ENCODE measurements around the gene NFX1. TPM values are rescaled to one million over a fixed set of nuclear protein-coding genes. Genes with fewer than 3 reads are reported as not detected.
"Not testable (repeated sequence)": the region's sequence is repeated elsewhere in the genome, so short reads cannot be mapped to it uniquely, and the experiment has no call there.

NFX1 gene
- total RNA-seq, 2 experiments from 2014 or later: 33.7 to 35.6 TPM

DNA sequence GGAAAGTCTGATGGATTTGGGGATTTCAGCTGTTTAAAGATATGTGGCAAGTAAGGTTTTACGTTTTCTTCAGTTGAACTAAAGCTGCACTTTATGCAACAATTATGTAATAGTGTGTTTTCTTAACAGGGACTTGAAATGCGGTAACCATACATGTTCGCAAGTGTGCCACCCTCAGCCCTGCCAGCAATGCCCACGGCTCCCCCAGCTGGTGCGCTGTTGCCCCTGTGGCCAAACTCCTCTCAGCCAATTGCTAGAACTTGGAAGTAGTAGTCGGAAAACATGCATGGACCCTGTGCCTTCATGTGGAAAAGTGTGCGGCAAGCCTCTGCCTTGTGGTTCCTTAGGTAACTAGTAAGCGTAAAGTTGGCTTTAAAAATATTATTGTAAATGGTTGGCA lies 28.5 kb downstream of the NFX1 start:
- Mint-ChIP-seq H3K27ac (no peak overlapping the region), H3K36me3 (ENCODE audit: low read depth) (peaks cover 62% of the 10 kb centered on the region), H3K4me3 (no peak overlapping the region), H3K9me3 (no peaks in the 10 kb centered on the region), H3K4me1 (no peaks in the 10 kb centered on the region), H3K27me3 (no peaks in the 10 kb centered on the region)
- ChIA-PET POLR2A (no interaction called here), CTCF (interaction anchor here (0.6 to 1.9 kb wide), 2 partner anchors 9 to 877 kb away, joined by 4 to 7 read pairs; no protein-coding TSS in a partner anchor)
- no peak for DNase-seq

- H3K4me3 Mint-ChIP-seq: no peak overlapping the region
- no peaks in the 10 kb centered on the region for H3K4me1 Mint-ChIP-seq
- DNase-seq: no peak
- ChIA-PET POLR2A (no interaction called here), CTCF (interaction anchor here (0.6 to 1.9 kb wide), 7 partner anchors 9 to 248 kb away, joined by 3 to 7 read pairs (median 3); no protein-coding TSS in a partner anchor)
- no peaks in the 10 kb centered on the region for H3K27me3 Mint-ChIP-seq
- H3K27ac Mint-ChIP-seq: no peak overlapping the region
- peaks cover 63% of the 10 kb centered on the region for H3K36me3 Mint-ChIP-seq (ENCODE audit: low read depth)
- H3K9me3 Mint-ChIP-seq: no peaks in the 10 kb centered on the region
These were observed 29.9 kb downstream of the NFX1 start for GRCh38 chr9:33320230-33320567.

- DNase-seq: no peak
- no peaks in the 10 kb centered on the region for H3K4me1 Mint-ChIP-seq
- CTCF ChIA-PET: interaction anchor here (0.6 to 2.2 kb wide), 8 partner anchors 8 to 248 kb away, joined by 3 to 7 read pairs (median 3); no protein-coding TSS in a partner anchor
- no peaks in the 10 kb centered on the region for H3K27me3 Mint-ChIP-seq
- no peak overlapping the region for H3K27ac Mint-ChIP-seq
- H3K36me3 Mint-ChIP-seq (ENCODE audit: low read depth): peaks cover 60% of the 10 kb centered on the region
- H3K9me3 Mint-ChIP-seq: no peaks in the 10 kb centered on the region
- POLR2A ChIA-PET: no interaction called here
- no peak overlapping the region for H3K4me3 Mint-ChIP-seq
These were observed 30.4 kb downstream of the NFX1 start for GRCh38 chr9:33320568-33321261.

- no peak overlapping the region for H3K27ac Mint-ChIP-seq
- H3K4me3 Mint-ChIP-seq: no peak overlapping the region
- H3K4me1 Mint-ChIP-seq: no peaks in the 10 kb centered on the region
- H3K36me3 Mint-ChIP-seq (ENCODE audit: low read depth): peaks cover 45% of the 10 kb centered on the region
- CTCF ChIA-PET: interaction anchor here (1.0 kb wide), 1 partner anchor 9 kb away, joined by 3 read pairs; no protein-coding TSS in a partner anchor
- no peaks in the 10 kb centered on the region for H3K9me3 Mint-ChIP-seq
- H3K27me3 Mint-ChIP-seq: no peaks in the 10 kb centered on the region
- POLR2A ChIA-PET: no interaction called here
- no peak for DNase-seq
These were observed 38.8 kb downstream of the NFX1 start for GRCh38 chr9:33329117-33329563.

GRCh38 chr9:33329979-33330378 lies 39.7 kb downstream of the NFX1 start:
- Mint-ChIP-seq H3K27me3 (no peaks in the 10 kb centered on the region), H3K36me3 (ENCODE audit: low read depth) (peaks cover 45% of the 10 kb centered on the region), H3K4me1 (no peaks in the 10 kb centered on the region), H3K9me3 (no peaks in the 10 kb centered on the region), H3K4me3 (no peak overlapping the region), H3K27ac (no peak overlapping the region)
- DNase-seq: no peak
- POLR2A ChIA-PET: no interaction called here
- CTCF ChIA-PET: interaction anchor here (1.4 kb wide), 1 partner anchor 9 kb away, joined by 4 read pairs; no protein-coding TSS in a partner anchor

GRCh38 chr9:33331377-33331891 lies 41.1 kb downstream of the NFX1 start:
- H3K27me3 Mint-ChIP-seq: no peaks in the 10 kb centered on the region
- DNase-seq: no peak
- H3K4me3 Mint-ChIP-seq: no peak overlapping the region
- peaks cover 45% of the 10 kb centered on the region for H3K36me3 Mint-ChIP-seq (ENCODE audit: low read depth)
- ChIA-PET CTCF (interaction anchor here (1.4 kb wide), 1 partner anchor 11 kb away, joined by 4 read pairs; no protein-coding TSS in a partner anchor), POLR2A (no interaction called here)
- no peaks in the 10 kb centered on the region for H3K9me3 Mint-ChIP-seq
- H3K27ac Mint-ChIP-seq: no peak overlapping the region
- no peaks in the 10 kb centered on the region for H3K4me1 Mint-ChIP-seq

- POLR2A ChIA-PET: no interaction called here
These were observed 41.7 kb downstream of the NFX1 start for GRCh38 chr9:33332011-33332410.

DNA sequence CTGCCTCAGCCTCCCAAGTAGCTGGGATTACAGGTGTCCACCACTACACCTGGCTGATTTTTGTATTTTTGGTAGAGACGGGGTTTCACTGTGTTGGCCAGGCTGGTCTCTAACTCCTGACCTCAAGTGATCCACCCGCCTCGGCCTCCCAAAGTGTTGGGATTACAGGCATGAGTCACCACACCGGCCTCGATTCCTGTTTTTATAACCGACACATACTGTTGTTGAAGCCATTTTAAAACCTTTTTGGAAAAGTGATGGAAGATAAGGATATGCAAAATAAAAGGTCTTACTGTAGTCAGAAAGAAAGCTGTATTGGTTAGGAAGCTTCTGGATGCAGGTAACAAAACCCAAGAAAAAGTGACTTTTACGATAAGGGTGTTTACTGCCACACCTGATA lies 42.6 kb downstream of the NFX1 start:
- DNase-seq, H3K4me3 Mint-ChIP-seq, H3K4me1 Mint-ChIP-seq, H3K9me3 Mint-ChIP-seq, POLR2A ChIA-PET, H3K27me3 Mint-ChIP-seq, H3K27ac Mint-ChIP-seq: not testable (repeated sequence)
- CTCF ChIA-PET: interaction anchor here (0.5 kb wide), 1 partner anchor 35 kb away, joined by 7 read pairs; no protein-coding TSS in a partner anchor
- peaks cover 51% of the 10 kb centered on the region for H3K36me3 Mint-ChIP-seq (ENCODE audit: low read depth)

More at GRCh38 chr9:33332011-33332410, 41.7 kb downstream of the NFX1 start:
- no peak overlapping the region for H3K4me3 Mint-ChIP-seq
- H3K27me3 Mint-ChIP-seq: no peaks in the 10 kb centered on the region
- CTCF ChIA-PET: no interaction called here
- no peaks in the 10 kb centered on the region for H3K4me1 Mint-ChIP-seq
- DNase-seq: no peak
- peaks cover 47% of the 10 kb centered on the region for H3K36me3 Mint-ChIP-seq (ENCODE audit: low read depth)
- H3K27ac Mint-ChIP-seq: no peak overlapping the region
- no peaks in the 10 kb centered on the region for H3K9me3 Mint-ChIP-seq

- Mint-ChIP-seq H3K36me3 (ENCODE audit: low read depth) (peaks cover 55% of the 10 kb centered on the region), H3K4me3 (no peak overlapping the region), H3K9me3 (peaks cover 23% of the 10 kb centered on the region), H3K27ac (no peak overlapping the region), H3K27me3 (no peaks in the 10 kb centered on the region), H3K4me1 (peaks cover 14% of the 10 kb centered on the region)
- DNase-seq: no peak
- POLR2A ChIA-PET: no interaction called here
- CTCF ChIA-PET: interaction anchor here (1.5 kb wide), 1 partner anchor 11 kb away, joined by 4 read pairs; no protein-coding TSS in a partner anchor
These were observed 49.9 kb downstream of the NFX1 start for GRCh38 chr9:33340186-33340585.

- no peak overlapping the region for H3K4me3 Mint-ChIP-seq
These were observed 50.9 kb downstream of the NFX1 start for GRCh38 chr9:33341182-33341581.

GRCh38 chr9:33344145-33344544 lies 53.8 kb downstream of the NFX1 start:
- no peaks in the 10 kb centered on the region for H3K27me3 Mint-ChIP-seq
- no peak overlapping the region for H3K27ac Mint-ChIP-seq
- H3K4me1 Mint-ChIP-seq: peaks cover 13% of the 10 kb centered on the region
- POLR2A ChIA-PET: no interaction called here
- H3K4me3 Mint-ChIP-seq: no peak overlapping the region
- peaks cover 17% of the 10 kb centered on the region for H3K9me3 Mint-ChIP-seq
- H3K36me3 Mint-ChIP-seq (ENCODE audit: low read depth): peaks cover 70% of the 10 kb centered on the region
- CTCF ChIA-PET: no interaction called here
- DNase-seq: no peak

More at GRCh38 chr9:33341182-33341581, 50.9 kb downstream of the NFX1 start:
- POLR2A ChIA-PET: no interaction called here
- Mint-ChIP-seq H3K27ac (no peak overlapping the region), H3K27me3 (no peaks in the 10 kb centered on the region), H3K4me1 (peaks cover 14% of the 10 kb centered on the region), H3K36me3 (ENCODE audit: low read depth) (peaks cover 61% of the 10 kb centered on the region), H3K9me3 (peaks cover 23% of the 10 kb centered on the region)
- CTCF ChIA-PET: no interaction called here
- no peak for DNase-seq

DNA sequence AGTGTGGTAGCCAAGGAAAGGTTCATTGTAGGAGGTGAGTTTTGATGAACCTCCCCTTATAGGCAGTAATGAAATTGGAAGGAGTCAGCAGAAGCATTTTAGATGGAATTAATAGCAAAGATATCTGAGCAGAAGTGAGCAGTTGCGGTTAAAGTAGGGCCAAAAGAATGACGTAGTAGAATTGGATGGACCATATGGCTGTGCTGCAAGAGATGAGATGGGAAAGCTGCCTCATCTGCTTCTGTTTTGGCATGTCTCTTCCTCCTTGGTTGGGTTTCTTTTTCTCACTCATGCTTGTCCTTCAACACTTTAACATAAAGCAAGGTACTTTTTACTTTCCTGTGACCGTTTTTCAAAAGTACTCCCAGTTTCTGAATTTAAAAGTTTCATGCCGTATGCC lies 56.2 kb downstream of the NFX1 start:
- H3K4me1 Mint-ChIP-seq: no peaks in the 10 kb centered on the region
- POLR2A ChIA-PET: no interaction called here
- peaks cover 55% of the 10 kb centered on the region for H3K36me3 Mint-ChIP-seq (ENCODE audit: low read depth)

GRCh38 chr9:33348998-33349397 lies 58.7 kb downstream of the NFX1 start:
- H3K4me1 Mint-ChIP-seq: no peaks in the 10 kb centered on the region
- DNase-seq: no peak
- H3K36me3 Mint-ChIP-seq (ENCODE audit: low read depth): peaks cover 45% of the 10 kb centered on the region
- ChIA-PET CTCF (interaction anchor here (2.0 kb wide), 1 partner anchor 118 kb away, joined by 5 read pairs; no protein-coding TSS in a partner anchor), POLR2A (no interaction called here)
- H3K4me3 Mint-ChIP-seq: no peak overlapping the region
- no peaks in the 10 kb centered on the region for H3K9me3 Mint-ChIP-seq
- no peak overlapping the region for H3K27ac Mint-ChIP-seq
- no peaks in the 10 kb centered on the region for H3K27me3 Mint-ChIP-seq

More for the DNA sequence above, 56.2 kb downstream of the NFX1 start:
- no peak for DNase-seq
- CTCF ChIA-PET: interaction anchor here (0.6 kb wide), 1 partner anchor 9 kb away, joined by 3 read pairs; no protein-coding TSS in a partner anchor
- no peaks in the 10 kb centered on the region for H3K9me3 Mint-ChIP-seq
- H3K4me3 Mint-ChIP-seq: no peak overlapping the region
- no peaks in the 10 kb centered on the region for H3K27me3 Mint-ChIP-seq
- H3K27ac Mint-ChIP-seq: no peak overlapping the region
